ENCODE measurements around the gene AUTS2.

The AUTS2 gene

GRCh38 chr7:70505468-70505867 lies 907.2 kb downstream of the AUTS2 start:
- no peak for TF ChIP-seq POLR2A (IDR thresholded peaks at IDR 0.05; ENCODE audit: low read depth, low read length)
- no peak for TF ChIP-seq TAF1 (IDR thresholded peaks at IDR 0.05; ENCODE audit: low read depth, low read length)
- TF ChIP-seq SPI1 (IDR thresholded peaks at IDR 0.05; ENCODE audit: low read depth, low read length), result no peak
- TF ChIP-seq POU2F2 (IDR thresholded peaks at IDR 0.05; ENCODE audit: low read depth, low read length), result no peak
- TF ChIP-seq PAX5 (IDR thresholded peaks at IDR 0.05; ENCODE audit: insufficient read depth, low read length, severe bottlenecking), result no peak
- TF ChIP-seq POLR2AphosphoS5 (IDR thresholded peaks at IDR 0.05; ENCODE audit: low read depth, low read length), result no peak
- FAIRE-seq, result no peak
- no peak for DNase-seq (ENCODE audit: insufficient read length, low spot score)

DNA sequence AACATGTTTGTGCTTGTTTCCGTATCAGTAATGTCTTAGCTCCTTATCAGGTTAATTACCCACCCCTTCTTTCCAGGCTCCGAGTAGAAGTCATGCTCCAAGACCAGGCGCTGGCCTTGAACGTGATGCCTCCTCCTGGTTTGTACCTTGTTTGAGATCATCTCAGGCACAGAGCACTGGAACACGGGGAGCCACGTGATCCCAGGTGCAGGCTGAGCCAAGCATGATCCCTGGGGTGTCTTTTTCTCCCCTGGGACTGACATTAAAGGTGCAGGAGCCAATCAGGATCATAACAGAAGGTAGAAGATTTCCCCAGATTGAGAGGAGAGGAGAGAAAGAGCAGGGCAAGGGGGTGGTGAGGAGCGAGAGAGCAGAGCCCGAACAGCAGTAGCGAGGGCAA lies 907.6 kb downstream of the AUTS2 start:
- DNase-seq (ENCODE audit: insufficient read length, low spot score), result no peak
- TF ChIP-seq POU2F2 (IDR thresholded peaks at IDR 0.05; ENCODE audit: low read depth, low read length) (no peak), POLR2AphosphoS5 (IDR thresholded peaks at IDR 0.05; ENCODE audit: low read depth, low read length) (no peak), POLR2A (IDR thresholded peaks at IDR 0.05; ENCODE audit: low read depth, low read length) (no peak), PAX5 (IDR thresholded peaks at IDR 0.05; ENCODE audit: insufficient read depth, low read length, severe bottlenecking) (no peak), SPI1 (IDR thresholded peaks at IDR 0.05; ENCODE audit: low read depth, low read length) (no peak), TAF1 (IDR thresholded peaks at IDR 0.05; ENCODE audit: low read depth, low read length) (no peak)
- FAIRE-seq, result no peak

DNA sequence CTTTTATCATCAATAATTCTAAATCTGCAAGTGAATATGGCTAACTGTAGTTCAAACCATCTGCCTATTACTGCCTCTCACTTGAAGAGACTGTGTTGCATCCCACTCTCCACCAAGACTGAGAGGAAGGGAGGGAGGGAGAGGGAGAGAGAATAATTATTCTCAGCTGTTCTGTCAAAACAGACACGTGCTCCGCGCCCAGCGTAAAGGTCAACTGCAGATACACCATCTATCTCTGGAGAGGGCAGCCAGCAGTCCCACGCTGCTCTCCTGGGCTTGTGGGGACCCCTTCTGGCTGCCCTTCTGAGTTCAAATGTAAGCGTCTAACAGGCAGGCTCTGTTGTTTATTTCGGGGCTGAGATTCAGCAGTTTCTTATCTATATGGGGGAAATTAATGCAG lies 908.2 kb downstream of the AUTS2 start:
- TF ChIP-seq PAX5 (IDR thresholded peaks at IDR 0.05; ENCODE audit: insufficient read depth, low read length, severe bottlenecking) (no peak), POLR2A (IDR thresholded peaks at IDR 0.05; ENCODE audit: low read depth, low read length) (no peak), SPI1 (IDR thresholded peaks at IDR 0.05; ENCODE audit: low read depth, low read length) (no peak), POU2F2 (IDR thresholded peaks at IDR 0.05; ENCODE audit: low read depth, low read length) (no peak), TAF1 (IDR thresholded peaks at IDR 0.05; ENCODE audit: low read depth, low read length) (no peak), POLR2AphosphoS5 (IDR thresholded peaks at IDR 0.05; ENCODE audit: low read depth, low read length) (no peak)
- DNase-seq (ENCODE audit: insufficient read length, low spot score) (no peak), FAIRE-seq (no peak)

GRCh38 chr7:70512144-70512543 lies 913.9 kb downstream of the AUTS2 start:
- TF ChIP-seq POLR2AphosphoS5 (IDR thresholded peaks at IDR 0.05; ENCODE audit: low read depth, low read length) (no peak), POU2F2 (IDR thresholded peaks at IDR 0.05; ENCODE audit: low read depth, low read length) (no peak), SPI1 (IDR thresholded peaks at IDR 0.05; ENCODE audit: low read depth, low read length) (no peak), TAF1 (IDR thresholded peaks at IDR 0.05; ENCODE audit: low read depth, low read length) (no peak), PAX5 (IDR thresholded peaks at IDR 0.05; ENCODE audit: insufficient read depth, low read length, severe bottlenecking) (no peak), POLR2A (IDR thresholded peaks at IDR 0.05; ENCODE audit: low read depth, low read length) (no peak)
- FAIRE-seq, result no peak
- DNase-seq (ENCODE audit: insufficient read length, low spot score), result no peak

- TF ChIP-seq PAX5 (IDR thresholded peaks at IDR 0.05; ENCODE audit: insufficient read depth, low read length, severe bottlenecking) (no peak), TAF1 (IDR thresholded peaks at IDR 0.05; ENCODE audit: low read depth, low read length) (no peak), SPI1 (IDR thresholded peaks at IDR 0.05; ENCODE audit: low read depth, low read length) (no peak), POLR2A (IDR thresholded peaks at IDR 0.05; ENCODE audit: low read depth, low read length) (no peak), POLR2AphosphoS5 (IDR thresholded peaks at IDR 0.05; ENCODE audit: low read depth, low read length) (no peak), POU2F2 (IDR thresholded peaks at IDR 0.05; ENCODE audit: low read depth, low read length) (no peak)
- DNase-seq (ENCODE audit: insufficient read length, low spot score) (no peak), FAIRE-seq (no peak)
These were observed 914.5 kb downstream of the AUTS2 start for GRCh38 chr7:70512761-70513160.

DNA sequence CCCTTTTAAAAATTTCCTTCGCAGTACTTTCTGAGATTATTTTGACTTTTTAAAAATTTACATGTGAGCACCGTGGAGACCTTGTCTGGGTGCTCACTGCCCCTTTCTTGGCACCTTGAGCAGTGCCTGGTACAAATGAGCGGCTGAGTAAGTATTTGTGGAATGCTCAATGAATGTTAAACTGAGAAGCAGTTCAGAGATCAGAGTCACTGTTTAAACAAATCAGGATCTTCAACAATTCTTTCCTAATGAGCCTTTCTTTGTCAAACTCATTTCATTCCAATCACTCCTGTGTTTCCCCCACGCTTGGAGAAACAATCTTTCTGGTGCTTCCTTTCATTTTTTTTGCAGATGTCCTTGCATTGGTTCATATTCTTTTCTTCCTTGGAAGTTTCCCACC lies 922.3 kb downstream of the AUTS2 start:
- FAIRE-seq (no peak), DNase-seq (ENCODE audit: insufficient read length, low spot score) (no peak)
- TF ChIP-seq PAX5 (IDR thresholded peaks at IDR 0.05; ENCODE audit: insufficient read depth, low read length, severe bottlenecking) (no peak), TAF1 (IDR thresholded peaks at IDR 0.05; ENCODE audit: low read depth, low read length) (no peak), POLR2AphosphoS5 (IDR thresholded peaks at IDR 0.05; ENCODE audit: low read depth, low read length) (no peak), SPI1 (IDR thresholded peaks at IDR 0.05; ENCODE audit: low read depth, low read length) (no peak), POU2F2 (IDR thresholded peaks at IDR 0.05; ENCODE audit: low read depth, low read length) (no peak), POLR2A (IDR thresholded peaks at IDR 0.05; ENCODE audit: low read depth, low read length) (no peak)

- FAIRE-seq, result no peak
- TF ChIP-seq POU2F2 (IDR thresholded peaks at IDR 0.05; ENCODE audit: low read depth, low read length), result no peak
- TF ChIP-seq TAF1 (IDR thresholded peaks at IDR 0.05; ENCODE audit: low read depth, low read length), result no peak
- TF ChIP-seq PAX5 (IDR thresholded peaks at IDR 0.05; ENCODE audit: insufficient read depth, low read length, severe bottlenecking), result no peak
- no peak for TF ChIP-seq POLR2AphosphoS5 (IDR thresholded peaks at IDR 0.05; ENCODE audit: low read depth, low read length)
- no peak for TF ChIP-seq POLR2A (IDR thresholded peaks at IDR 0.05; ENCODE audit: low read depth, low read length)
- TF ChIP-seq SPI1 (IDR thresholded peaks at IDR 0.05; ENCODE audit: low read depth, low read length), result no peak
- no peak for DNase-seq (ENCODE audit: insufficient read length, low spot score)
These were observed 925.1 kb downstream of the AUTS2 start for GRCh38 chr7:70523249-70523988.

DNA sequence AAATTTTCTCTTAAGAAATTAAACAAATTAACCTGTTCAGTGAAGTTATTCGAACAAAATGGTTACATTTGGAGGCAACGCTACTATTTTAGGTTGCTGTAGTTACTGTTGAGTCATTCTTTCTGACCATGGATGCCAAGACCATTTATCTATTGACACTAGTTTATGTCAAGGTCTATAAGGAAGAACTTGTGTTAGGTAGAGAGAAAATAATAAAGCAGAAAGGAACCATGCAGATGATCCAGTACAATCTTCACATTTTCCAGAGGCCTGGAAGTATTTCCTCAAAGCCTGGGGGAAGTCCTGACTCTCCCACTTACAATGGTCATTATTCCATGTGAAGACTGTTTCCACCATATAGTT lies 925.7 kb downstream of the AUTS2 start:
- TF ChIP-seq POLR2A (IDR thresholded peaks at IDR 0.05; ENCODE audit: low read depth, low read length), result no peak
- no peak for DNase-seq (ENCODE audit: insufficient read length, low spot score)
- FAIRE-seq, result no peak

- TF ChIP-seq POLR2A (IDR thresholded peaks at IDR 0.05; ENCODE audit: low read depth, low read length) (no peak), POU2F2 (IDR thresholded peaks at IDR 0.05; ENCODE audit: low read depth, low read length) (no peak), SPI1 (IDR thresholded peaks at IDR 0.05; ENCODE audit: low read depth, low read length) (no peak), POLR2AphosphoS5 (IDR thresholded peaks at IDR 0.05; ENCODE audit: low read depth, low read length) (no peak), TAF1 (IDR thresholded peaks at IDR 0.05; ENCODE audit: low read depth, low read length) (no peak), PAX5 (IDR thresholded peaks at IDR 0.05; ENCODE audit: insufficient read depth, low read length, severe bottlenecking) (no peak)
- no peak for FAIRE-seq
- no peak for DNase-seq (ENCODE audit: insufficient read length, low spot score)
These were observed 927.7 kb downstream of the AUTS2 start for GRCh38 chr7:70525991-70526390.

Measured in GM12891 (cell line).